GM10266 (cell line): ENCODE measurements around the gene MAML3.

Experiments
- DNase-seq: peaks from one replicate; pipeline ENCODE4 v3.0.0; 2012; ENCODE audit errors: extremely low spot score
- CTCF ChIP-seq: IDR thresholded peaks from 2 replicates; pipeline ENCODE4 v1.5.1; 2012; ENCODE audit warnings: mild to moderate bottlenecking, low read depth; ENCODE audit not compliant: control insufficient read depth, insufficient read depth; ENCODE audit errors: missing control alignments

MAML3 gene

GRCh38 chr4:139876337-139876941 is 277.5 kb downstream of the MAML3 start:
- no peak for TF ChIP-seq CTCF
- no peak for DNase-seq

DNA sequence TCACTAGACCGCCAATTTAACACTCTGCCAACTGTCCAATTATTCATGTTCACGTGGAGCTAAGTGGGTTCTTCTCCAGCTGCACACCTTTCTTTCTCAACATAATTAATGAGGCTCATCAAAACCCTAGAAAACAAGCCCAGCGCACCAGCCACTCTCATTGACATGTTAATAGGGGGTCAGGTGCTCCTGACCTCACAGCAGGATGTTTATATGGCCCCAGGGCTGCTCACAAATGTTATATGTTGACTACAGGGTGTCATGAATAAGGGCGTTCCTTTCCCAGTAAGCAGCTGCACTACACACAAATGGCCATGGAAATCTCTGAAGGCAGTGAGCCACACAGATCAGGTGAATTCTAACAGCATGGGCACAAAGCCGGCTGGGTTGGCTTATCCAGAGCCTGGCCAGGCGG is 278.6 kb downstream of the MAML3 start:
- TF ChIP-seq CTCF: no peak

DNA sequence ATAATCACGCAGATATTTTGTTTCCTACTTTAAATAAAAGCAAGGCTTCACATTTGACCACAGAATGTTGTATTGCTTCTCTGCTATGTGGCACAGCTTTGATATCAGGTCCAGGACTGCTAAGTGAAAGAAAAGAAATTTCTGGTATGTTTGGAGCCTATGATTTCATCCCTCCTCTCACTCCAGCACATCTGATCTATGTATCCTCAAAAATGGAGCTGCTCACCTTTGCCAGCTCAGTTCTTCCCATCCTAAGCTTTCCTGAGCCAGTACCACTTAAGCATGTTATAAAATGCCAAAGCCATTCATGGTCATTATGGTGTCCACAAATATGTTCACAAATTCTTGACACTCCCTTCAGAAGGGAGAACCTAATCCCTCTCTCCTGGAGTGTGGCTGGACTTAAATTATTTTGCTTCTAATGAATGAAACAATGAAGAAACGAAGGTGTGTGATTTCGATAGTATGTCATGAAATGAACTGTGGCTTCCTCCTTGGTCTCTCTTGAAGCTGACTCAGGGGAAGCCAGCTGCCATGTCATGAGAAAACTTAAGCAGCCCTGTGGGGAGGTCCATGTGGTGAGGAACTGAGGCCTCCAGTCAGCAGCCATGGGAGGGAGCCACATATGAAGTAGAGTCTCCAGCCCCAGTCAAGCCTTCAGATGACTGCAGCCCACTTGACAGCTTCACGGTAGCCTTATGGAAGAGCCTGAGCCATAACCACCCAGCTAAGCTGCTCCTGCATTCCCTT is 280.7 kb downstream of the MAML3 start:
- DNase-seq: no peak

More for the DNA sequence above, 278.6 kb downstream of the MAML3 start:
- no peak for DNase-seq

GRCh38 chr4:139872274-139872673 is 281.7 kb downstream of the MAML3 start:
- no peak for TF ChIP-seq CTCF
- no peak for DNase-seq

More for the DNA sequence above, 280.7 kb downstream of the MAML3 start:
- no peak for TF ChIP-seq CTCF

DNA sequence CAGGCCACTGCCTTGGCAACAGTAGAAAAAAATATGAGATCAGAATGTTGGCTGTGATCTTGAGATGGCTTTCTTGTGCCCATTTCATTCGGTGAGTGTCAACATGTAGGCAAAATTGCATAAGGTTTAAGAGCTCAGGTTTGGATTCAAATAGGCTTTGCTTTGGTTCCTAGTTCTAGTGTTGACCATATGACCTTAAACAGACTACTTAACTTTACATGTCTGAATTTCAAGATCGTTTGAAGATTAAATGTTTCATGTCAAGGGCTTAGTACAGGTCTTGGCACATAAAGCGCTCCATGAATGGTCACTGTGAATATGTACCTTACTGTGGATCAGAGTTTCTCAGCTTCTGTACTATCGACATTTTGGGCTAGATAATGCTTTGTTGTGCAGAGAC is 284.2 kb downstream of the MAML3 start:
- no peak for DNase-seq
- TF ChIP-seq CTCF: no peak

GRCh38 chr4:139866276-139866962 is 287.6 kb downstream of the MAML3 start:
- no peak for TF ChIP-seq CTCF
- no peak for DNase-seq

DNA sequence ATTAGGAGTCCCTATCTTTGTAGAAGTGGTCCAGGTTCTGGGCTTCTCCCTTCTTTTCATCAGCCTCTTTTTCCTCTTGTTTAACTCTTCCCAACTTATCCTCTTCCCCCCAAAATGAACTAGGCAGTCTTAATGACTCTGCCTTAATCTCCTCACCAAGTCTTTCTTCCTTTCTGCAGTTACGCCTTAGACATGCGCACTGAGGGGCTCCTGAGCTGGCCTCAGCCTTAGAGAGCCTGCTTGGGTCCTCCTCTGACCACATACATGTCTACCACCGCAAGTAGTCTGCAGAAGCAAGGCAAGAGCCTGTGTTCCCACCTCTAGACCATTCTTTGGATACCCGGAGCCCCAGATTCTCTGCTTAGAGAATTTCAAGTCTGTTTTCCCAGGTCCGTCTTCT is 288.4 kb downstream of the MAML3 start:
- TF ChIP-seq CTCF: no peak
- no peak for DNase-seq
